HEK293T (cell line): ENCODE data around the gene IL2RA.
A peak's percentile ranks its signal among the peaks of the same experiment; 100 is the strongest.

Experiments used
- CTCF ChIA-PET: fragments of 350-600 bp; formaldehyde crosslinking; extraction: SDS; loops from one replicate; lab custom pipeline; 2021; ENCODE audit warnings: antibody characterized with exemption, inconsistent platforms; lab: Yijun Ruan, JAX
- POLR2A ChIA-PET: fragments of 350-600 bp; formaldehyde crosslinking; extraction: SDS; loops from one replicate; lab custom pipeline; 2020; ENCODE audit warnings: antibody characterized with exemption, inconsistent platforms; lab: Yijun Ruan, JAX
- DNase-seq: peaks from one replicate; pipeline ENCODE4 v3.0.0; 2012; ENCODE audit warnings: mixed read lengths; ENCODE audit errors: extremely low spot score
- ARNT ChIP-seq: fragments of 450-650 bp; IDR thresholded peaks from 2 replicates; pipeline ENCODE4 v1.6.1; 2017; ENCODE audit warnings: mild to moderate bottlenecking
- BHLHE40 ChIP-seq: fragments of 450-650 bp; IDR thresholded peaks from 2 replicates; pipeline ENCODE4 v1.6.1; 2016; ENCODE audit warnings: mild to moderate bottlenecking, moderate library complexity, borderline replicate concordance
- CTBP1 ChIP-seq: fragments of 450-650 bp; IDR thresholded peaks from 2 replicates; pipeline ENCODE4 v1.6.1; 2016; ENCODE audit warnings: borderline replicate concordance
- ELF4 ChIP-seq: fragments of 450-650 bp; IDR thresholded peaks from 2 replicates; pipeline ENCODE4 v1.6.1; 2017; ENCODE audit warnings: antibody characterized with exemption
- FOXA1 ChIP-seq: fragments of 450-650 bp; IDR thresholded peaks from 2 replicates; pipeline ENCODE4 v1.6.1; 2016; ENCODE audit warnings: mild to moderate bottlenecking
- FOXK2 ChIP-seq: fragments of 450-650 bp; IDR thresholded peaks from 2 replicates; pipeline ENCODE4 v1.6.1; 2016; ENCODE audit warnings: mild to moderate bottlenecking
- FOXM1 ChIP-seq: fragments of 450-650 bp; IDR thresholded peaks from 2 replicates; pipeline ENCODE4 v1.6.1; 2017; ENCODE audit warnings: mild to moderate bottlenecking, borderline replicate concordance
- HDGF ChIP-seq: fragments of 450-650 bp; IDR thresholded peaks from 2 replicates; pipeline ENCODE4 v1.6.1; 2017; ENCODE audit warnings: antibody characterized with exemption, borderline replicate concordance
- L3MBTL2 ChIP-seq: fragments of 450-650 bp; conservative IDR thresholded peaks from 2 replicates; pipeline ENCODE4 v1.6.1; 2016; ENCODE audit warnings: mild to moderate bottlenecking
- LEF1 ChIP-seq: fragments of 450-650 bp; IDR thresholded peaks from 2 replicates; pipeline ENCODE4 v1.6.1; 2017; ENCODE audit warnings: mild to moderate bottlenecking, borderline replicate concordance
- NFRKB ChIP-seq: fragments of 450-650 bp; IDR thresholded peaks from 2 replicates; pipeline ENCODE4 v1.6.1; 2016; ENCODE audit warnings: mild to moderate bottlenecking, moderate library complexity
- PKNOX1 ChIP-seq: fragments of 450-650 bp; IDR thresholded peaks from 2 replicates; pipeline ENCODE4 v1.6.1; 2016
- SP1 ChIP-seq: fragments of 450-650 bp; IDR thresholded peaks from 2 replicates; pipeline ENCODE4 v1.6.1; 2017
- SUZ12 ChIP-seq: fragments of 450-650 bp; IDR thresholded peaks from 2 replicates; pipeline ENCODE4 v1.6.1; 2016; ENCODE audit warnings: mild to moderate bottlenecking
- TARDBP ChIP-seq: fragments of 450-650 bp; IDR thresholded peaks from 2 replicates; pipeline ENCODE4 v1.6.1; 2016
- ZNF384 ChIP-seq: fragments of 450-650 bp; IDR thresholded peaks from 2 replicates; pipeline ENCODE4 v1.6.1; 2016

IL2RA gene

GRCh38 chr10:5977471-5978229 is 84.5 kb downstream of the IL2RA start, which contains the start of gene IL15RA:
IL15RA (minus strand) TSS chr10:5977543; CDS start chr10:5977492, 51 bp downstream.
- ChIA-PET POLR2A (interaction anchor here (1.6 to 2.0 kb wide), 2 partner anchors 87 to 108 kb away, joined by 3 to 9 read pairs; partner anchors contain the start of genes ANKRD16 and FBH1), CTCF (interaction anchor here (1.2 kb wide), 1 partner anchor 10 kb away, joined by 3 read pairs; no protein-coding TSS in a partner anchor)
- peak; percentile 43; the same call in 1 of the 2 replicates for TF ChIP-seq L3MBTL2
- TF ChIP-seq ELF4 = no peak
- DNase-seq = peak; percentile 67

- TF ChIP-seq SP1 (no peak), FOXK2 (no peak), LEF1 (no peak), L3MBTL2 (peak; percentile 67; the same call in 1 of the 2 replicates), ARNT (0 out of 2 replicates have a peak, but pooled peaks have one; percentile 28), SUZ12 (no peak), TARDBP (no peak)
- DNase-seq = peak; percentile 41
- POLR2A ChIA-PET = interaction anchor here (1.6 to 2.0 kb wide), 2 partner anchors 86 to 109 kb away, joined by 3 to 9 read pairs; partner anchors contain the start of genes ANKRD16 and FBH1
- CTCF ChIA-PET = no interaction called here
Observed at GRCh38 chr10:5976512-5977470, 85.4 kb downstream of the IL2RA start.

GRCh38 chr10:5975641-5976473 is 86.3 kb downstream of the IL2RA start:
- no peak for DNase-seq
- TF ChIP-seq BHLHE40 = no peak
- no peak for TF ChIP-seq ZNF384
- TF ChIP-seq L3MBTL2 = no peak
- no peak for TF ChIP-seq NFRKB
- TF ChIP-seq LEF1 = no peak
- TF ChIP-seq SUZ12 = no peak
- TF ChIP-seq FOXM1 = no peak
- TF ChIP-seq TARDBP = no peak
- TF ChIP-seq ARNT = no peak
- POLR2A ChIA-PET = interaction anchor here (0.8 to 2.0 kb wide), 3 partner anchors 22 to 110 kb away, joined by 3 to 9 read pairs (median 3); partner anchors contain the start of genes ANKRD16 and FBH1
- CTCF ChIA-PET = no interaction called here

GRCh38 chr10:5973069-5973468 is 89.1 kb downstream of the IL2RA start:
- ChIA-PET CTCF (no interaction called here), POLR2A (no interaction called here)
- no peak for DNase-seq
- TF ChIP-seq L3MBTL2 (no peak), NFRKB (no peak), ARNT (no peak), FOXK2 (no peak), ZNF384 (no peak), SUZ12 (no peak)

GRCh38 chr10:5971886-5972285 is 90.3 kb downstream of the IL2RA start:
- POLR2A ChIA-PET = no interaction called here
- CTCF ChIA-PET = no interaction called here

GRCh38 chr10:5971315-5971832 is 90.8 kb downstream of the IL2RA start:
- DNase-seq = no peak
- CTCF ChIA-PET = no interaction called here
- TF ChIP-seq BHLHE40 (no peak), ELF4 (no peak), ARNT (no peak), HDGF (no peak), PKNOX1 (no peak), SP1 (no peak), TARDBP (no peak), L3MBTL2 (no peak), FOXA1 (no peak), CTBP1 (no peak), ZNF384 (no peak), FOXM1 (no peak), SUZ12 (no peak), FOXK2 (no peak), LEF1 (no peak)
- POLR2A ChIA-PET = interaction anchor here (0.6 kb wide), 1 partner anchor 16 kb away, joined by 3 read pairs; no protein-coding TSS in a partner anchor

More at GRCh38 chr10:5971886-5972285, 90.3 kb downstream of the IL2RA start:
- TF ChIP-seq L3MBTL2 (no peak), ZNF384 (no peak), ARNT (no peak), ELF4 (no peak), FOXK2 (no peak), FOXA1 (no peak), SUZ12 (no peak), BHLHE40 (no peak), LEF1 (no peak), HDGF (no peak), TARDBP (no peak), PKNOX1 (no peak), CTBP1 (no peak), FOXM1 (no peak), NFRKB (no peak), SP1 (no peak)
- no peak for DNase-seq
